HepG2 (cell line): ENCODE results near the gene BRD2.

Source experiments
- CTCF ChIP-seq: sonication (generic); formaldehyde crosslinking; IDR thresholded peaks from 2 replicates; pipeline ENCODE4 v1.5.0; 2020; ENCODE audit warnings: mild to moderate bottlenecking, missing genetic modification reagents, moderate library complexity
- NFE2L2 ChIP-seq: fragments of 150-350 bp; IDR thresholded peaks from 2 replicates; pipeline ENCODE4 v1.6.1; 2014; ENCODE audit warnings: low read length
- SP4 ChIP-seq: sonication (generic); formaldehyde crosslinking; IDR thresholded peaks from 2 replicates; pipeline ENCODE4 v1.8.1; 2023; ENCODE audit warnings: mild to moderate bottlenecking, missing genetic modification reagents

DNA sequence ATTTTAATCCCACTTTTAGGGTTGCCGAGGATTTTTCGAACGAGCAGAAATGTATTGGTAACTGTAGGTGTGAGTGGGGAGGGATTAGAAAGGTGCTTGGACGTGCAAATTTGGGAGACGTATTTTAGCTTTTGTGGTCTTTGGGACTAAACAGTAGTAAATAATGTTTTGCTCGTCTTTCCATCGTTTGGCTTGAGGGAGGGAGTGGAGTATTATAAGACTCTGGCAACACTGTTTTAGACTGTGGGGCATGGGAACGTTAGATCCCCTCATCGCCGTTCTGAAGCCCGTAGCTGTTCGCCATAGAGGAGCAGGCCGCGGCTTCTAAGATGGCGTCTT is 2.8 kb downstream of the BRD2 start:
- TF ChIP-seq CTCF (no peak), SP4 (CRISPR knock-in tag) (no peak; the same call in 1 of the 2 replicates), NFE2L2 (no peak)
